Esophagus squamous epithelium (tissue), 4 donors: ENCODE measurements around the gene C10orf71.

Source experiments
- CTCF ChIP-seq, 6 experiments: fragments of 450-650 bp in 4 of 6; fragments of 200-600 bp in 2 of 6; sonication (generic) in 2 of 6; IDR thresholded peaks; one replicate each; pipeline ENCODE4 v1.5.1; 2016 to 2019; ENCODE audit warnings: antibody characterized with exemption in 6 of 6, mild to moderate bottlenecking in 4 of 6, moderate library complexity in 4 of 6
- POLR2A ChIP-seq, 4 donors: fragments of 450-650 bp; IDR thresholded peaks; one replicate each; pipeline ENCODE4 v1.6.1; 2017; ENCODE audit warnings: antibody characterized with exemption in 4 of 4, mild to moderate bottlenecking in 4 of 4, moderate library complexity in 3 of 4

DNA sequence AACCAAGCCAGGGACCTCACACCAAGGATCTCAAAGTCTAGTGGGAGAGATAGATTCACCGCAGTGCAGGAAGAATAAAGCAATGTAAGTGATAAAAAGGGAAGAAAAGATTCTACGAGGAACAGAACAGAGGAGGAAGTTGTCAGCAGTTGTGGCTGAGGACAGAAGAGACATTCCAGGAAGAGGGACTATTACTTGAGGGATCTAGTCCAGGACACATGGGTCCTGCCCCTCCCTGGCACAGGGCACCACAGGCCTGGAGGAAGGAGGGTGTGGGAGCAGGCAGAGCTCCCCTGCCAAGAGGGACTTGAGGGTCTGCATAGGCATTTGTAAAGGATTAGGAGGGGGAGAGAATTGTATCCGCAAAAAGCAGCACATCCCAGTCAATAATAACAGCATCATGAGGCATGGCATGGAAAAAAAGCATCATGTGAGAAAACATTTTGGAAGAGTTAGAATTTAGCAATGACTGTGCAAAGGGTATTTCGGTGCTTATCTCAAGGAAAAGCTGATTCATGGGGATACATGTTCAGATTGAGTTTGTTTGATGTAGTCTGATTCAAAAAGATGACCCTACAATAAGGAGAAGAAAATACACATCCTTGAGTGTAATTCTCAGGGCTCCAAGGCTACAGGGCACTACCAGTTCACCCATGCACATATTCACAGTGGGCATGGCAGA is 12.7 kb downstream of the C10orf71 start:
- TF ChIP-seq CTCF (IDR thresholded peaks at IDR 0.05) (no peak), POLR2A (IDR thresholded peaks at IDR 0.05) (no peak)
